Epithelial cell of proximal tubule (primary cell): ENCODE results near the gene ARHGEF26. TPM values are rescaled to one million over a fixed set of nuclear protein-coding genes. Genes with fewer than 3 reads are reported as not detected.

ENCODE experiments used
- DNase-seq: peaks from one replicate; pipeline ENCODE4 v3.0.0-alpha.2; 2011; ENCODE audit warnings: low read depth
- H3K4me3 ChIP-seq: 2 replicates; pipeline ENCODE4 v1.5.1; 2011; ENCODE audit warnings: low read depth, mild to moderate bottlenecking, low read length
- total RNA-seq: library from RNA; depleted of rRNA; stranded (reverse); fragments of >200 nt; gene quantifications from 2 replicates; pipeline ENCODE4 v1.2.3, GENCODE V29; 2015
- TF ChIP-seq, protein P1 (sequence below): conservative IDR thresholded peaks from 2 replicates; pipeline ENCODE4 v1.5.1; 2012; ENCODE audit warnings: low read depth, mild to moderate bottlenecking, low read length

ARHGEF26 gene
- total RNA-seq, 1 donor from 2014 or later: 2.9 TPM

DNA sequence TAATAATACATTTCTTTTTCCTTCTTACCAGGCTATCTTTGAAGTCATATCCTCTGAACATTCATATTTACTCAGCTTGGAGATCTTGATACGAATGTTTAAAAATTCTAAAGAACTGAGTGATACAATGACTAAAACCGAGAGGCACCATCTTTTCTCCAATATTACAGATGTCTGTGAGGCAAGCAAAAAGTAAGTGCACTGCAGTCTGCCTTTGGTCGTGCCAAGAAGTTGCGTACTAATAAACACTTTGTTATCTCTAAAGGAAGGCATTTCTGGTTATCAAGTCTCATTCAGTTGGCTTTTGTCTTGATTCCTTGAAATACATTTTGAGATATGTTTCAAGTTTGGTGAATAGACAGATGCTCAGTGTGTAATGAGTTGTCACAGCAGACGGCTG lies 31.6 kb downstream of the ARHGEF26 start:
- TF ChIP-seq, protein P1, sequence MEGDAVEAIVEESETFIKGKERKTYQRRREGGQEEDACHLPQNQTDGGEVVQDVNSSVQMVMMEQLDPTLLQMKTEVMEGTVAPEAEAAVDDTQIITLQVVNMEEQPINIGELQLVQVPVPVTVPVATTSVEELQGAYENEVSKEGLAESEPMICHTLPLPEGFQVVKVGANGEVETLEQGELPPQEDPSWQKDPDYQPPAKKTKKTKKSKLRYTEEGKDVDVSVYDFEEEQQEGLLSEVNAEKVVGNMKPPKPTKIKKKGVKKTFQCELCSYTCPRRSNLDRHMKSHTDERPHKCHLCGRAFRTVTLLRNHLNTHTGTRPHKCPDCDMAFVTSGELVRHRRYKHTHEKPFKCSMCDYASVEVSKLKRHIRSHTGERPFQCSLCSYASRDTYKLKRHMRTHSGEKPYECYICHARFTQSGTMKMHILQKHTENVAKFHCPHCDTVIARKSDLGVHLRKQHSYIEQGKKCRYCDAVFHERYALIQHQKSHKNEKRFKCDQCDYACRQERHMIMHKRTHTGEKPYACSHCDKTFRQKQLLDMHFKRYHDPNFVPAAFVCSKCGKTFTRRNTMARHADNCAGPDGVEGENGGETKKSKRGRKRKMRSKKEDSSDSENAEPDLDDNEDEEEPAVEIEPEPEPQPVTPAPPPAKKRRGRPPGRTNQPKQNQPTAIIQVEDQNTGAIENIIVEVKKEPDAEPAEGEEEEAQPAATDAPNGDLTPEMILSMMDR: no peak
- no peak for DNase-seq
- no peak overlapping the region for H3K4me3 ChIP-seq

DNA sequence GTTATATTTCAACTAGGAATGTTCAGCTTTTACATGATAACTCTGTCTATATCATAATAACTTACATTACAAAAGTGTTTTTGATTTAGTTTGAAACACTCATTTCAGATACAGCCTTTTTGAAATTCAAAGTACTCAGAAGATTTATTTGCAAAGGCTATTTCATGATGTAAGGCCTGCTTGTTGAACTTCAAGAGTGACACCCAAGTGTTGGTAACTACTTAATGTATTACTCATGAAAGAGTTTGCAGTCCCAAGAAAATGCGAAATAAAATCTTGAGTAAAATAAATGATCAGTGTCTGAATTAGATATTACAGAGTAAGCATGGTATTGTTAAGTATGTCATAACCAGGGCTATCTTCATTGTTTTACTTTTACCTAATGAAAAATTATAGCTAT lies 35.3 kb downstream of the ARHGEF26 start:
- H3K4me3 ChIP-seq: no peak overlapping the region
- TF ChIP-seq, protein P1: no peak
- DNase-seq: no peak

DNA sequence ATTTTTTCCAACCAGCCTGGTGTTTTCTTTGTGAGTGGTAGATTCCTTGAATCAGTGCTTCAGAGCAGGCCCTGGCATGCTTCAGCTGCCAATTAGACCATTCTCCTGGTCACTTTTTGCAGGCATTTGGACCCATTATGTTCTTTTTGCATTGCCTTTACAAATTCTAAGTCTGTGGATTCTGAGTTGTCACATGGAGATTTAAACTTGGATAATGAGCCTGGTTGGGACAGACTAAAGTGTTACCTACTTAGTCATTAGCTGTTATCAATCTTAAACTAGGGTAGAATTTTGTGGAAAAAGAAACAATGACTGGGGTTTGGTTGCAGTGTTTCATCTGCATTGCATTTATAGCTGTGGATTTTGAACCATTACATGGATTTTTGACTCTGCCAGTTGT lies 40.6 kb downstream of the ARHGEF26 start:
- TF ChIP-seq, protein P1: no peak
- DNase-seq: no peak
- no peak overlapping the region for H3K4me3 ChIP-seq

DNA sequence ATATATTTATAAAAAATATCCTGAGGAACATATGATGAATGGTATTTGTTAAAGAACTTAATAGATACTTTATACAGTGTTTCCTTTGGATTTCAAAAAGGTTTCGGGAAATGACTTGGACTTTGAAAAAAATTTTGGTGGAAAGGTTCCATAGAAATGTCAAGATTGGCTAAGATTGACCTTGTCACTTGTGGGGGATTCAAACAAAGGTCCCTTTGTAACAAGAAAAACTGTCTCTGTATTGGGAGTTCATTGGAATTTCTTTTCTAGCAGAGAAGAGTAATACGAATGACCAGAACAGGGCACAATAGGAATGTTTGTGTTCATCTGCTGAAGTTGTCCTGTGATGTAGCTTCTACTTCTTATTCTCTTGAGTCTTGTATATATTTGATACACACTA lies 43.2 kb downstream of the ARHGEF26 start:
- TF ChIP-seq, protein P1: no peak
- H3K4me3 ChIP-seq: no peak overlapping the region
- no peak for DNase-seq

DNA sequence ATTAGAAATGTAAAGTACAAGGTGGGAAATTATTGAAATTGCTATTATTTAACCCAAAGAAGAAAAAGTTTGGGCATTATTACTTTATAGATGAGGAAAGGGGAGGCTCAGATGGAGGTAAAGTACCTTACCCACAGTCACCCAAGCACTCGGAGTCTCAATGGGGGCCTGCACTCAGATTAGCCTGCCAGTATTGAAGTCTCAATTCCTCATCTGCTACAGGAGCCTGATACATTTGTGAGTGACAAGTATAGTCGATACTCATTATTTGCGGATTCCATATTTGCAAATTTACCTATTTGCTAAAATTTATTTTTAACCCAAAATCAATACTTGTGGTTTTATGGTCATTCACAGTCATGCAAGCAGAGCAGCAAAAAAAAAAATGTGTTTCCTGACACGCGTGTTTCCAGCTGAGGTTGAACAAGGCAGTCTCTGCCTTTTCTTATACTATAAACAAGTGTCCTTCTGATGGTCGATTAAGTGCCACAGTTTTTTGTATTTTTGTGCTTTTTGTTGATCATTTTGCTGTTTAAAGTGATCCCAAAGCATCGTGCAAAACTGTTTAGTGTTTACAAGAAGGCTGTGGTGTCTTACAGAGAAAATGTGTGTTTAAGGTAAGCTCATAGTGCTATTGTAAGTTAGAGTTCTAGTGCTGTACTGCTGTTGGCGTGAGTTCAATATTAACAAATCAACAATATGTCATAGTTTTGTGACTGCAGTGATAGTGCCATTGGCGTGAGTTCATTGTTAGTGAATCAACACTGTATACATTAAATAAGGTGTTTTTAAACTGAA lies 48.0 kb downstream of the ARHGEF26 start:
- TF ChIP-seq, protein P1: no peak
- no peak for DNase-seq

DNA sequence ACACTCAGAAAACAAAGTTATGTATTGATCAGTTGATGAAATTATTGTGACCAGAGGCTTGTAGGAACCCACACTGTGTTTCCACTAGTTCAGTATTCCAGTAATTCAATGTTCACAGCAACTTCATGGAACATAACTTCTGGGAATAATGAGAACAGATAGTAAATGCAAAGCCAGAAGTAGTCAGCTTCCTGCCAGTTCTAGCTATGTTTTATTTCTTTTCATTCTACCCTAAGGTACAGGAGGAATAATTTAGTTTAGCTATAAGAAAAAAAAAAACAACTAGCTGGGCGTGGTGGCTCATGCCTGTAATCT lies 48.6 kb downstream of the ARHGEF26 start:
- TF ChIP-seq, protein P1: no peak
- no peak for DNase-seq
- H3K4me3 ChIP-seq: no peak overlapping the region

More for the DNA sequence above, 48.0 kb downstream of the ARHGEF26 start:
- H3K4me3 ChIP-seq: no peak overlapping the region

DNA sequence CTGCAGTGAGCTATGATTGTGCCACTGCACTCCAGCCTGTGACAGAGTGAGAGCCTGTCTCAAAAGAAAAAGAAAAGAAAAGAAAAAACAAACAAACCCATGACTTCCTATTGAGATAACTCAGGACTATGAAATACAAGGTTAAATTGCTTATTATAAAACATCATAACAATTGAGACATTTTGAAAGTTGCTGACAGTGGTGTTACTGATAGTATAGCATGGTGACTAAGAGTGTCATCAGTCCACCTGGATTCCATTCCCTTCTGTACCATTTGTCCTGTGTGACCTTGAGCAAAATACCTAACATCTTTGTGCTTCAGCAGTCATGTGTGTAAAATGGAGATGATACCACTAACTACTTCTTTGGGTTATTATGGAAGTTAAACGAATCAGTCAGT lies 49.1 kb downstream of the ARHGEF26 start:
- no peak for DNase-seq
- TF ChIP-seq, protein P1: no peak
- H3K4me3 ChIP-seq: no peak overlapping the region
